Liver (tissue), 9 donors: ENCODE data around the gene P4HB. TPM values are rescaled to one million over a fixed set of nuclear protein-coding genes. Genes with fewer than 3 reads are reported as not detected.

Experiments used
- DNase-seq: peaks from one replicate; pipeline ENCODE4 v3.0.0-alpha.2; 2017; ENCODE audit warnings: low spot score
- H3K27ac ChIP-seq, 2 donors: one replicate each; pipeline ENCODE4 v1.7.0; 2013; ENCODE audit warnings: inconsistent platforms in 2 of 2, low read length in 2 of 2, control low read depth in 1 of 2, low read depth in 1 of 2, mild to moderate bottlenecking in 1 of 2
- H3K27me3 ChIP-seq, 4 donors: one replicate each; pipeline versions ENCODE4 v1.6.1 to v1.7.0; 2013; ENCODE audit warnings: low read length in 3 of 4, inconsistent platforms in 1 of 4, mild to moderate bottlenecking in 1 of 4, moderate library complexity in 1 of 4; ENCODE audit not compliant: control insufficient read depth in 4 of 4, insufficient read depth in 4 of 4
- H3K36me3 ChIP-seq, 4 donors: one replicate each; pipeline versions ENCODE4 v1.6.1 to v1.7.0; 2013; ENCODE audit warnings: low read length in 3 of 4, mild to moderate bottlenecking in 3 of 4, low read depth in 1 of 4, moderate library complexity in 1 of 4; ENCODE audit not compliant: control insufficient read depth in 4 of 4, insufficient read depth in 3 of 4
- H3K4me1 ChIP-seq, 4 donors: one replicate each; pipeline versions ENCODE4 v1.6.1 to v1.7.0; 2013; ENCODE audit warnings: low read length in 3 of 4, mild to moderate bottlenecking in 3 of 4, moderate library complexity in 1 of 4; ENCODE audit not compliant: control insufficient read depth in 4 of 4, insufficient read depth in 4 of 4
- H3K4me3 ChIP-seq, 3 donors: one replicate each; pipeline versions ENCODE4 v1.6.1 to v1.7.0; 2013; ENCODE audit warnings: low read length in 3 of 3, control low read depth in 1 of 3, low read depth in 1 of 3, mild to moderate bottlenecking in 1 of 3
- H3K9ac ChIP-seq, 2 donors: one replicate each; pipeline ENCODE4 v1.7.0; 2013; ENCODE audit warnings: low read length in 2 of 2, mild to moderate bottlenecking in 2 of 2, moderate library complexity in 2 of 2, control low read depth in 1 of 2, low read depth in 1 of 2
- H3K9me3 ChIP-seq, 4 donors: one replicate each; pipeline versions ENCODE4 v1.6.1 to v1.7.0; 2013; ENCODE audit warnings: low read length in 3 of 4; ENCODE audit not compliant: control insufficient read depth in 4 of 4
- CTCF ChIP-seq: fragments of 150-350 bp; IDR thresholded peaks from 2 replicates; pipeline ENCODE4 v1.5.1; 2017; ENCODE audit warnings: improper control_type of control experiment, low read depth, low read length; ENCODE audit not compliant: missing input control
- EGR1 ChIP-seq, 2 donors: IDR thresholded peaks; 2 replicates each; pipeline ENCODE4 v1.6.1; 2016 to 2018; ENCODE audit warnings: antibody characterized with exemption in 2 of 2, low read depth in 2 of 2
- FOXA1 ChIP-seq: IDR thresholded peaks from 2 replicates; pipeline ENCODE4 v1.6.1; 2016; ENCODE audit warnings: antibody characterized with exemption
- FOXA2 ChIP-seq: IDR thresholded peaks from 2 replicates; pipeline ENCODE4 v1.6.1; 2016; ENCODE audit warnings: antibody characterized with exemption
- GABPA ChIP-seq, 2 donors: IDR thresholded peaks in 1 of 2; conservative IDR thresholded peaks in 1 of 2; 2 replicates each; pipeline ENCODE4 v1.6.1; 2016; ENCODE audit warnings: antibody characterized with exemption in 2 of 2, mild to moderate bottlenecking in 1 of 2, moderate library complexity in 1 of 2
- HNF4A ChIP-seq, 2 donors: conservative IDR thresholded peaks; 2 replicates each; pipeline ENCODE4 v1.6.1; 2016; ENCODE audit warnings: antibody characterized with exemption in 2 of 2, mild to moderate bottlenecking in 2 of 2
- HNF4G ChIP-seq: IDR thresholded peaks from 2 replicates; pipeline ENCODE4 v1.6.1; 2016; ENCODE audit warnings: antibody characterized with exemption
- JUND ChIP-seq, 2 donors: IDR thresholded peaks; 2 replicates each; pipeline ENCODE4 v1.6.1; 2016; ENCODE audit warnings: antibody characterized with exemption in 2 of 2
- NR2F2 ChIP-seq: IDR thresholded peaks from 2 replicates; pipeline ENCODE4 v1.6.1; 2016; ENCODE audit warnings: antibody characterized with exemption
- RAD21 ChIP-seq, 2 donors: IDR thresholded peaks; 2 replicates each; pipeline ENCODE4 v1.6.1; 2016; ENCODE audit warnings: antibody characterized with exemption in 2 of 2, mild to moderate bottlenecking in 2 of 2
- REST ChIP-seq: IDR thresholded peaks from 2 replicates; pipeline ENCODE4 v1.6.1; 2016; ENCODE audit warnings: antibody characterized with exemption, mild to moderate bottlenecking
- RXRA ChIP-seq, 2 donors: IDR thresholded peaks; 2 replicates each; pipeline ENCODE4 v1.6.1; 2017 to 2018; ENCODE audit warnings: antibody characterized with exemption in 2 of 2, mild to moderate bottlenecking in 1 of 2
- SP1 ChIP-seq: IDR thresholded peaks from 2 replicates; pipeline ENCODE4 v1.6.1; 2018; ENCODE audit warnings: antibody characterized with exemption, mild to moderate bottlenecking
- TAF1 ChIP-seq: conservative IDR thresholded peaks from 2 replicates; pipeline ENCODE4 v1.6.1; 2016; ENCODE audit warnings: antibody characterized with exemption, mild to moderate bottlenecking
- YY1 ChIP-seq: IDR thresholded peaks from 2 replicates; pipeline ENCODE4 v1.6.1; 2016; ENCODE audit warnings: antibody characterized with exemption, mild to moderate bottlenecking
- ZBTB33 ChIP-seq: IDR thresholded peaks from 2 replicates; pipeline ENCODE4 v1.6.1; 2016; ENCODE audit warnings: antibody characterized with exemption
- WGBS: extraction: QIAGEN DNeasy Blood & Tissue Kit; methylation state at CpG from one replicate; pipeline ENCODE4 v1.1.7; 2013; 5-methylcytosine and 5-hydroxymethylcytosine counted together
- polyA plus RNA-seq, 2 donors: library from polyadenylated mRNA; stranded (reverse) in 1 of 2; unstranded in 1 of 2; fragments of 200-250 nt in 1 of 2; fragments of >200 nt in 1 of 2; fragmentation: Nextera tagmentation in 1 of 2; extraction: Ambion mirVana in 1 of 2; gene quantifications; one replicate each; pipeline versions ENCODE4 v1.2.1 to v1.2.3, GENCODE V29; 2013 to 2015
- total RNA-seq, 2 donors: library from RNA; depleted of rRNA; stranded (reverse); fragments of >200 nt; gene quantifications; one replicate each; pipeline ENCODE4 v1.2.3, GENCODE V29; 2014
- TF ChIP-seq, protein P1 (sequence below): IDR thresholded peaks from 2 replicates; pipeline ENCODE4 v1.6.1; 2016; ENCODE audit warnings: antibody characterized with exemption
- TF ChIP-seq, protein P2 (sequence below): IDR thresholded peaks from 2 replicates; pipeline ENCODE4 v1.6.1; 2016; ENCODE audit warnings: antibody characterized with exemption
- donor health status: healthy.
- donor health status: healthy.
- donor health status: healthy.
- donor health status: healthy.
- donor health status: healthy.

The P4HB gene
- total and polyA plus RNA-seq, 4 donors = 1,000 to 3,361 (median 1,576) TPM

DNA sequence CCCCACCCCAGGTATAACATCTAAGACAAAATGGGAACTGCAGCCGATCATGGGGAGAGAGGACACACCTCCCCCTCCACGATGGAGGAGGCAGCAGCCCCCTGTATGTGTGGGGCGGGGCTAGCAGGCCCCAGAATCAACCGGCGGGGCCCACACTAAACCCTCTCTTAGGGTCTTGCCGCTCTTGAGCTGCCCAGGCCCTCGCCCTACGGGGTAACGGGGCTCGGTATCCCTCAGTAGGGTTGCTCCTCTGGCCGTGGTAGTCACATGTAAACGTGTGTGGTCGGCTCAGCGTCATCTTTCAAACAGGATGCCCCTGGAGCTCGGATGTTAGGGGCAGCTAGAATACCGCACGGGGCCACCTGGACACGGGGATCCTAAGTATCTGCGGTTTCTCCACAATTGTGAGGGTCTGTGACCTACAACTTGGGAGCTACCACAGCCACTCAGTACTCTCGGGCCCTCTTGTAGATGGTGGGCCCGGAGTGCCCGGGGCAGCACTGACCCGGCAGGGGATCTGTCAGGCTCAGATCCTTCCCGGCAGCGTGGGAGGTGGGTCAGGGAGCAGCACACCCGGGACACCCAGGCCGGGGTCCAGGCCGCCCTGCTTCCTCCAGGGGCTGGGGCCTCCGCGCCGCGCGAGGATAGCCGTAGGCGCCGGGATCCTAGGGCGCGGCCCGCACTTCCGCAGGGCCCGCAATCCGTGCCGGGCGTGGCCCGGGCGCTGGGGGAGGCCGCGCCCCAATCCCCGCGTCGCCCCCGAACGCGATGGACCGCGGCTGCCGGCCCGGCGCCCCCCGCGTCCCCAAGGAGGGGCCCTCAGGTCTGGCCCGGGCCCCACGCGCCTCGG is 10.0 kb upstream of the P4HB start:
- Histone ChIP-seq H3K9me3 (no peaks in the 10 kb centered on the region), H3K27ac (peak overlapping the region; percentile 91 to 92), H3K36me3 (peaks cover 0 to 6% (median 2%) of the 10 kb centered on the region in 4 donors), H3K27me3 (no peaks in the 10 kb centered on the region), H3K4me3 (peak overlapping the region; percentile 77 to 89 (median 84)), H3K4me1 (peaks cover 17 to 53% (median 41%) of the 10 kb centered on the region in 4 donors), H3K9ac (peak overlapping the region; percentile 70 to 88)
- TF ChIP-seq CTCF = no peak
- no peak for TF ChIP-seq YY1
- TF ChIP-seq NR2F2 = no peak
- TF ChIP-seq HNF4G = no peak
- WGBS = 2% methylated on average over 65 of the region's 65 CpGs
- peak; percentile 50 for DNase-seq

- peak overlapping the region; percentile 70 to 88 for H3K9ac ChIP-seq
- peak overlapping the region; percentile 77 to 89 (median 84) for H3K4me3 ChIP-seq
- no peaks in the 10 kb centered on the region for H3K9me3 ChIP-seq
- peak overlapping the region; percentile 91 to 92 for H3K27ac ChIP-seq
- peaks cover 0 to 6% (median 2%) of the 10 kb centered on the region in 4 donors for H3K36me3 ChIP-seq
- TF ChIP-seq FOXA2 (no peak), EGR1 (IDR thresholded peaks at IDR 0.05; ENCODE audit: low read depth in 2 of 2) (no peak), FOXA1 (no peak), NR2F2 (no peak), HNF4G (no peak), ZBTB33 (no peak), YY1 (no peak), RAD21 (IDR thresholded peaks at IDR 0.05) (peak in 1 of 2 donors; percentile 54), CTCF (peak; percentile 70), RXRA (IDR thresholded peaks at IDR 0.05) (no peak), JUND (IDR thresholded peaks at IDR 0.05) (no peak), TAF1 (no peak), GABPA (IDR thresholded peaks at IDR 0.05 in 1 of 2, conservative IDR thresholded peaks at IDR 0.05 in 1 of 2) (no peak), SP1 (no peak), HNF4A (conservative IDR thresholded peaks at IDR 0.05) (peak in 1 of 2 donors; percentile 5), REST (no peak)
- TF ChIP-seq, protein P1, sequence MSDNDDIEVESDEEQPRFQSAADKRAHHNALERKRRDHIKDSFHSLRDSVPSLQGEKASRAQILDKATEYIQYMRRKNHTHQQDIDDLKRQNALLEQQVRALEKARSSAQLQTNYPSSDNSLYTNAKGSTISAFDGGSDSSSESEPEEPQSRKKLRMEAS = no peak
- TF ChIP-seq, protein P2, sequence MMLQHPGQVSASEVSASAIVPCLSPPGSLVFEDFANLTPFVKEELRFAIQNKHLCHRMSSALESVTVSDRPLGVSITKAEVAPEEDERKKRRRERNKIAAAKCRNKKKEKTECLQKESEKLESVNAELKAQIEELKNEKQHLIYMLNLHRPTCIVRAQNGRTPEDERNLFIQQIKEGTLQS = no peak
- no peaks in the 10 kb centered on the region for H3K27me3 ChIP-seq
- WGBS = 34% methylated on average over 52 of the region's 52 CpGs
- peak; percentile 76 for DNase-seq
- H3K4me1 ChIP-seq = peaks cover 19 to 62% (median 46%) of the 10 kb centered on the region in 4 donors
Observed at GRCh38 chr17:81869221-81870130, 9.1 kb upstream of the P4HB start.
